HG02763 (cell line): ENCODE results near the gene PKN3.

Experiments used
- ATAC-seq: cut with Tn5 transposase; IDR thresholded peaks from one replicate; pipeline ENCODE4 v1.9.1; 2021; ENCODE audit warnings: mild to moderate bottlenecking, moderate library complexity; ENCODE audit not compliant: unreplicated experiment

The PKN3 gene

GRCh38 chr9:128715436-128715750 lies 13.1 kb downstream of the PKN3 start:
- ATAC-seq = no peak

DNA sequence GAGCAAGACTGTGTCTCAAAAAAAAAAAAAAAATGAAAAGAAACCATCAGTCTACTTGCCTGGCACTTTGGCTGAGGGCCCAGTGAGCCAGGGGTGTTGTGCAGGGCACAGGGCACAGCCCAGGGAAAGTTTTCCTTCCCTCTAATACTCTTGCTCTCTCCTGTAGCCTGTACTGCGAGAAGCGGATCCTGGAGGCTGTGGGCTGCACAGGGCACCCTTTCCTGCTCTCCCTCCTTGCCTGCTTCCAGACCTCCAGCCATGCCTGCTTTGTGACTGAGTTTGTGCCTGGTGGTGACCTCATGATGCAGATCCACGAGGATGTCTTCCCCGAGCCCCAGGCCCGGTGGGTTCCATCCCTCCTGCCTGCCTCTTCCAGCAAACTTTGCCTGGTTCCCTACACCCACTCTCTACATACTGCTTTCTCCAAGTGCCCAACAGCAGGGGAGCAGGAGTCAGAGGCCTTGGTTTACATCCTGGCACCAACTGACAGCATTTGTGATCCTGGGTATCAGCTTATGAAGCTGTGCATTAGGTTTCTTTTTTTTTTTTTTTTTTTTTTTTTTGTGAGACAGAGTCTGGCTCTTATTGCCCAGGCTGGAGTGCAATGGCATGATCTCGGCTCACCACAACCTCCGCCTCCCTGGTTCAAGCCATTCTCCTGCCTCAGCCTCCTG lies 14.4 kb downstream of the PKN3 start:
- ATAC-seq = no peak

GRCh38 chr9:128718047-128718446 lies 15.7 kb downstream of the PKN3 start:
- ATAC-seq = no peak

DNA sequence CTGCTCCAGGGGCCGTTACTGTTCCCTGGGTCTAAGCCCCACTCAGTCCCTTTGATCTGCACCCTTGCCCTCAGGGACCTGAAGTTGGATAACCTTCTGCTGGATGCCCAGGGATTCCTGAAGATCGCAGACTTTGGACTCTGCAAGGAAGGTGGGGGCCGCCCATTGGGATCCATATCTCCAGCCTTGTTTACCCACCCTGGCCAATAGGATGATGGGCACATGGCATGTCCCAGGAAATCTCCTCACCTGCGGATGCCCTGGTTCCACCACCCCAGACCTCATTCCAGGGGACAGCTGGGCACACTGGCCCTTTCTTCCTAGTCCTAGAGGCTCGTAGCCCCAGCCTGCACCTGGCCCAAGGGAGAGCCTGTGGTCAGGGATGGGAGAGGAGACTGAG lies 16.2 kb downstream of the PKN3 start:
- no peak for ATAC-seq

GRCh38 chr9:128719919-128720605 lies 17.8 kb downstream of the PKN3 start:
- no peak for ATAC-seq

DNA sequence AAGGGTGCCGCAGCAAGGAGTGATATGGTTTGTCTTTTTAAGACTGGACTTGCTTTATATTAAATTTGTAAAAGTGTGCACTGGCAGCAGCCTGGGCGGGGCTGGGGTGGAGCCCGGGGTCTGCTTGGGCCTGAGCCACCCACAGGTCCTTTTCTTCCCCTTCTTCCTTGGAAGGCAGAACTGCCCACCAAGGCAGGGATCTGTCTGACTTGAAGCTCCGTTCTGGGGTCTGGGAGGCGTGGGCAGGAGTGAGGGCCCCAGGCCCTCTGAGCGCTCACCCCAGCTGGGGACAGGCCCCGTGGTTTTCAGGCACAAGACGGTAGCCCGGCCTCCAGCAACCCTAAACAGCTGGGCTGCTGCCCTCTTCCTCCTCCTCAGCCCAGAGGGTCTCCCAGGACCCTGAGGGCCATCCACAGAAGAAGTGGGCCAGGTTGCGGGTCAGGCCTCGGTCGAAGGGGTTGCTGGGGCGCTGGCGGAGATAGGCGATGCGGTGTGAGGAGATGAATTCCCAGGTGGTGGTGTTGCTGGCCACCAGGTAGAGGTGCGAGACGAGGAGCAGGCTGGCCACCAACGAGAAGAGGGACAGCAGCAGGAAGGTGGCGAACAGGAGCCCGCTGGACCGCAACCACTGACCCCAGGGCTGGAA lies 18.7 kb downstream of the PKN3 start:
- ATAC-seq = no peak

- no peak for ATAC-seq
Measured at GRCh38 chr9:128721487-128722010, 19.2 kb downstream of the PKN3 start.

- no peak for ATAC-seq
Measured at GRCh38 chr9:128722380-128723351, 20.4 kb downstream of the PKN3 start.

DNA sequence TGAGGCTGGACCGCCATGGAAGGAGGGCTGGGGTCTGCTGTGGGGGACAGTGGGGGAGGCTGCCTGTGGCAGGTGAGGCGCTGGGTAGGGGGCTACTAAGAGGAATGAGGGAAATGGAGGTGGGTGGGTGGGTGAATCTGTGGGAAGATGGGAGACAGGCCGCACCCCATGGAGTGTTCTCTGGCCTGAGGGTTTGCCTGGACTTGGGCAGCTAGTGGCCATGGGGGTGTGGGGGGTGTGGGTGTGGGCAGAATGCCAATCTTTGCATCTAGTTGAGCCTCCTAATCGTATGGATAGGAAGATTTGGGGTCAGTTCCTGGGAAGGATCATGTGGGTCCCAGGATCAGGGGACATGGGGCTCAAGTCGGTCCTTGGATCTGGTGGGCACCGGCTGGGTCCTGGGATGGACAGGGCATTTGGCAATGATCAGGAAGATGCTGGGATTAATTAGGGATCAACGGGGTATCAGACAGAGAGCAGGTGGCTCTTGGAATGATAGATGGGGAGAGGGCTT lies 21.1 kb downstream of the PKN3 start:
- ATAC-seq = no peak

GRCh38 chr9:128723866-128724743 lies 21.8 kb downstream of the PKN3 start, which contains the start of gene ZDHHC12:
ZDHHC12 (minus strand) TSS chr9:128724127; CDS start chr9:128724093, 34 bp downstream.
- ATAC-seq = peak; percentile 96

DNA sequence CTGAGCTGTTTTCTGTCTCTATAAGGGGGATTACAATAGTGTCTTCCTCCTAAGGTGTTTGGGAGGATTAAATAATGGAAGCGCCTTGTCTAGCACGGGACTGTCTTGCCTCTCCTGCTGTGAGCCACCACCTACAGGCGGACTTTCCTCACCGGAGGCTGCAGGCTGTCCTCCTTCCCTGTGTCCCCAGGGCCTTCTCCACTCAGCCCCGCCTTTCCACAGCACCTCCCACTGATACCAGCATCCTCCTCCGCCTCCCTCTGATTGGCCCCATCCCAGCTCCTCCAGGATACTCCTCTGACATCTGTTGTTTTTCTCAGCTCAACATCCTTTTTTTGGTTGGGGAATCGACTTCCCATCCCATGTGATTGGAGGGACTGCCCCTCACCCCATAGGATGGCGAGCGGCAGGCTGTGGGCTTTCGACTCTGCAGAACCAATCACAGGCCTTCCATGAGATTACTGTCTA lies 22.5 kb downstream of the PKN3 start:
- ATAC-seq = no peak

GRCh38 chr9:128727640-128728248 lies 25.4 kb downstream of the PKN3 start:
- no peak for ATAC-seq

- ATAC-seq = no peak
Measured at GRCh38 chr9:128728298-128728697, 26.0 kb downstream of the PKN3 start.

- ATAC-seq = no peak
Measured at GRCh38 chr9:128729302-128729701, 27.0 kb downstream of the PKN3 start.

- ATAC-seq = no peak
Measured at GRCh38 chr9:128729766-128730517, 27.6 kb downstream of the PKN3 start.

- ATAC-seq = no peak
Measured at GRCh38 chr9:128731093-128731492, 28.8 kb downstream of the PKN3 start.

DNA sequence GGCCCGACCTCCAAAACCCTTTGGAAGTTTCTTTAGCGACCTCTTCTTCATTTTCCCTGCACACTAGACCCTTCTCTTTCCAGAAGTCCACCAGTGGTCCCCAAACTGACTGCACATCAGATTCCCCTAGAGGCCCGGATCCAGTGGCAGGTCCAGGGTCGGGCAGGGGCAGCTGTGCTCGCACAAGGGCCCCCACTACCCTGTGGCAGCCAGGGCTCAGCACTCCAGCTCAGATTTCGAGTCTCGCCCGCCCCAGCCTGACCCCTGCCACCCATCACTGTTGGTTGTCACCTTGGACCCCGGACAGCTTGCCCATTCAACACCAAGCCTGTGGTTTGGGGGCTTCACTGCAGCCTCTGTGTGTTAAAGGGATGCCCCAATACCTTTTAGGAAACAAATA lies 29.4 kb downstream of the PKN3 start:
- ATAC-seq = no peak

DNA sequence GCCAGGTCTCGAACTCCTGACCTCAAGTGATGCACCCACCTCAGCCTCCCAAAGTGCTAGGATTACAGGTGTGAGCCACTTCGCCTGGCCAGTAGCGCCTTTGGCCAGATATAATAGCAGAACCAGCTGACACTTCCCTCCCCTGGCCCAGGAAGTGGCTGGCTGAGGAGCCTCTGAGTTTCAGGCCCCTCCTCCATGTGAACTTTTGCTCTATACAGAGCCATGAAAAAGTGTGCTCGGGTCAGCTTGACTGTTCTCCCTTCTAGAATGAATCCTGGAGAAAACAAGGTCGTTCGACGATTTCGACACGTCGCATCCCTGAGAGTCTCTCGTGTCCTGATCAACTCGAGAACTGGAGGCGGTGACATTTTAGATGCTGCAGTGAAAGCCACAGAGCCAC lies 30.3 kb downstream of the PKN3 start:
- no peak for ATAC-seq
